ENCODE measurements around the gene ZNF618. TPM values are rescaled to one million over a fixed set of nuclear protein-coding genes. Genes with fewer than 3 reads are reported as not detected.

The ZNF618 gene, protein sequence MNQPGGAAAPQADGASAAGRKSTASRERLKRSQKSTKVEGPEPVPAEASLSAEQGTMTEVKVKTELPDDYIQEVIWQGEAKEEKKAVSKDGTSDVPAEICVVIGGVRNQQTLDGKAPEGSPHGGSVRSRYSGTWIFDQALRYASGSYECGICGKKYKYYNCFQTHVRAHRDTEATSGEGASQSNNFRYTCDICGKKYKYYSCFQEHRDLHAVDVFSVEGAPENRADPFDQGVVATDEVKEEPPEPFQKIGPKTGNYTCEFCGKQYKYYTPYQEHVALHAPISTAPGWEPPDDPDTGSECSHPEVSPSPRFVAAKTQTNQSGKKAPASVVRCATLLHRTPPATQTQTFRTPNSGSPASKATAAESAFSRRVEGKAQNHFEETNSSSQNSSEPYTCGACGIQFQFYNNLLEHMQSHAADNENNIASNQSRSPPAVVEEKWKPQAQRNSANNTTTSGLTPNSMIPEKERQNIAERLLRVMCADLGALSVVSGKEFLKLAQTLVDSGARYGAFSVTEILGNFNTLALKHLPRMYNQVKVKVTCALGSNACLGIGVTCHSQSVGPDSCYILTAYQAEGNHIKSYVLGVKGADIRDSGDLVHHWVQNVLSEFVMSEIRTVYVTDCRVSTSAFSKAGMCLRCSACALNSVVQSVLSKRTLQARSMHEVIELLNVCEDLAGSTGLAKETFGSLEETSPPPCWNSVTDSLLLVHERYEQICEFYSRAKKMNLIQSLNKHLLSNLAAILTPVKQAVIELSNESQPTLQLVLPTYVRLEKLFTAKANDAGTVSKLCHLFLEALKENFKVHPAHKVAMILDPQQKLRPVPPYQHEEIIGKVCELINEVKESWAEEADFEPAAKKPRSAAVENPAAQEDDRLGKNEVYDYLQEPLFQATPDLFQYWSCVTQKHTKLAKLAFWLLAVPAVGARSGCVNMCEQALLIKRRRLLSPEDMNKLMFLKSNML
- total RNA-seq: 5.4 and 7.5 TPM in 2 replicates

DNA sequence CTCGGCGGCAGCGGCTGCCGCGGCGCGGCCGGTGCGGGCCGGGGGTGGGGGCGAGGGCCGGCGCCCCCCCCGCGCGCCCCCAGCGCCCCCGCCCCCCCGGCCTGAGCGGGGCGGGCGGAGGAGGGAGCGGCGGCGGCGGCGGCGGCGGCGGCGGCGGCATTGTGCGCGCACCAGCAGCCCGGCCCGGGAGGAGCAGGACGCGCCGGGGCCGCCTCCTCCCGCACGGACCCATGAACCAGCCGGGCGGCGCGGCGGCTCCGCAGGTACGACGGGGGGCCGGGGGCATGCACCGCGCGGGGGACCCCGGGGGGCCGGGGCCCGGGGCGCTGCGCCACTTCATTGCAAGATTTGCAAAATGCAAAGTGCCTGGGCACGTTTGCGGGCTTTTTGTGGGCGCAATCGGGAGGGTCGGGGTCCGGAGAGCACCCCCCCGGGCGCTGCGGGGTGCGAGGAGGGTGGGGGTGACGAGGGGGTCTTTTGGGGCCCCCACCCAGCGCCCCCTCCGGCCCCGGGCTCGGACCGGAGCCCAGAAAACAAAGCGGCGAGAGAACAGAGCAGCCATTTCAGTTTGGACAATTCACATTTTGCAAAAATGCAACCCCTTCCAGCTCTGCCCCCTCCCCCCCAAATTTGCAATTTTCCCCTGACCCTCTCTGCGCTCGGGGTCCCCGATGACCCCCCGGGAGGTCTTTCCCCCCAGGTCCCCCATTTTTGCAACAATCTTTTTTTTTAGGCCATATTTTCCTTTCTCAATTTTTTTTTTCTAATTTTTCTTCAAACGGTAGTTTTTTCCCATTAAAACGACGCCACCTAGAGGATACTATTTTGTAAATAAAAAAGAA lies at the start of gene ZNF618:
TSS of gene ZNF618 (plus strand) at position 159 of the 842 bp plus-strand sequence. CDS start at position 231, 72 bp downstream.

DNA sequence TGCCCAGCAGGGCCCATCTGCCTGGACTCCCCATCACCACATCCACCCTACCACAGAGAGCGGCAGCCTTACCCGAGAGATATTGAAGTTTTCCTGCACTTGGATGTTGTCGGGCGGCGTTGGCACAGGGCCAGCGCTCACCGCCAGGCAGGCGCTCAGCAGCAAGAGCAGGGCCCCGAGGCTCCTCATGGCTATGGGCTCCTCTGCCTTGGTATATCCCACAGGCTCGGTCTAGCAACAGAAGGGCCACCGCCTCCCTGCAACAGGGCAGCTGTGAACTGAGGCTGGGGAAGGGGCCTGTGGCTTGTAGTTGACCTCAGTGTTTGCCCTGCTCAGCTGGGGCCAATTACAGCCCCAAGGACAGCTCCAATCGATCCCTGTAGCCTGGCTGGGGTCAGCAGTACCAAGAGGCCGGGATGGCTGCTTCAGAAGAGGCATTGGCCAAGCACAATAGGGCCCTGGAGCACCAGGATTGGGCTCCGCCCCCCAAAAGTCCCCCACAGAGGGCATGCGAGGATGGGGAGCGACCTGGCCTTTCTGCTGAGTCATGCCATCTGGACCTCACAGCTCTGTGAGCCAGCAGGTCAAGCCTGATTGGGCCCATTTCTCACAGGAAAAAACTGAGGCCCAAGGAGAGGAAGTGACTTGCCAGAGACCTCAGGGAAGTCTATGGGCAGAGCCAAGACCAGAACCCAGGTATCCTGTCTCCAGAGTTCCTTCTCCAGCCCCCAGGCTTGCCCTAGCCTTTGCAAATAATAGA lies 202.1 kb downstream of the ZNF618 start, which contains the start of gene AMBP:
TSS of gene AMBP (minus strand) at position 280 of the 760 bp plus-strand sequence. CDS start at position 189, 91 bp downstream.

DNA sequence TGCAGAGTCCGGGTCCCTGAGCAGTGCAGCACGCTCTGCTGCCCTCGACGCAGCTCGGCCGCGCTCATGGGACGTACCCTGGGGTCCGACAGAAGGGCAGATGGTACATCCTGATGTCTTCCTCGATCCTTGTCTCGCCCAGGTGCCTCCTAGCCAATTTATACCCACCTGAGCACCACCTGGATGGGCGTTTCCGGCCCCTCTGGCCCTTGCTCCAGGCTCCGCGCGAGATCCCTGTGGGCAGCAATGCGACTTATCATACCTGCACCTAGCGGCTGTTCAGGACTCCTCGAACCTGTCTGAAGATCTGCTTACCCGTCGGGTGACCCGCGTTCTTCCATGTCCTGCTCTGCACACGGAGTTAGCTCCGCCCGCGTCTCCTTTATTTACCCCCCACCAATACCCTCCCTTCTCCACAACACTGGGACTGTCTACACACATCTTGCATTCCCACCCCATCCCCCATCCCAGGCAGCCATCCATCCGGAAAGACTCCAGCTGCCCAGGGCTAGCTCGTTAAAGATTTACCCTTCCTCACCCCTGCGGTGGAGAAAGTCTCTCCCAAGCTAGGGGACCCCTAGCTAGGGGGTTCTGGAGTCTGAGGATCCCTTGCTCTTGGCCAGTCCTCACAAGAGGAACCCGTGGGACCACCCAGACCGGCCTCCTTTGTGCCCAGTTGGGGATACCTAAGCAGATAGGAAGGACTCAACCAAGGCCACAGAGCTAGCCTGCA lies 223.0 kb downstream of the ZNF618 start, which contains the start of gene KIF12:
TSS of gene KIF12 (minus strand) at position 357 of the 733 bp plus-strand sequence. CDS start at position 341, 16 bp downstream.

Other genes starting within 250 kb of the ZNF618 start
- 0.28 and 0.46 TPM in 2 replicates for gene AMBP, start 202.0 kb downstream of the ZNF618 start, total RNA-seq
- gene KIF12, start 223.0 kb downstream of the ZNF618 start, total RNA-seq: not detected in 2 replicates

All from smooth muscle cell of bladder (primary cell).